A549 (cell line): Measurements from ENCODE around the gene ESYT2. TPM values are rescaled to one million over a fixed set of nuclear protein-coding genes. Genes with fewer than 3 reads are reported as not detected.

Experiments used
- ATAC-seq, 2 experiments: fragments of 200-7000 bp in 1 of 2; fragments of >200 bp in 1 of 2; cut with Nextera tagmentation in 1 of 2; cut with Tn5 transposase in 1 of 2; 3 replicates each; pipeline versions ENCODE4 v1.8.0 to v1.9.1; 2018 to 2020; ENCODE audit warnings: mild to moderate bottlenecking in 1 of 2, moderate library complexity in 1 of 2
- CTCF ChIA-PET: fragments of 300-600 bp; sonication (Branson Sonifier 250); formaldehyde crosslinking; extraction: SDS; loops from one replicate; lab custom pipeline; 2021; ENCODE audit warnings: antibody characterized with exemption, inconsistent platforms; lab: Yijun Ruan, JAX
- POLR2A ChIA-PET: fragments of 350-600 bp; formaldehyde crosslinking; extraction: SDS; loops from one replicate; lab custom pipeline; 2021; ENCODE audit warnings: antibody characterized with exemption, inconsistent platforms; lab: Yijun Ruan, JAX
- DNase-seq, 2 experiments: peaks; one replicate each; pipeline versions ENCODE4 v3.0.0 to v3.0.0-alpha.2; 2011 to 2016; ENCODE audit warnings: low read depth in 1 of 2, low spot score in 1 of 2
- FAIRE-seq: peaks from 2 replicates; lab custom pipeline; 2011; peaks lifted over from hg19 to GRCh38; lab: Jason Lieb, UNC
- H3K27ac ChIP-seq, 2 experiments: fragments of >200 bp; sonication (Bioruptor Twin); formaldehyde crosslinking; 3 replicates each; pipeline ENCODE4 v1.5.1; 2016 to 2017
- H3K4me1 ChIP-seq: fragments of >200 bp; sonication (Bioruptor Twin); formaldehyde crosslinking; 3 replicates; pipeline ENCODE4 v1.6.1; 2016
- H3K4me2 ChIP-seq: fragments of >200 bp; sonication (Bioruptor Twin); formaldehyde crosslinking; 3 replicates; pipeline ENCODE4 v1.6.1; 2016
- H3K4me3 ChIP-seq: fragments of >200 bp; sonication (Bioruptor Twin); formaldehyde crosslinking; 3 replicates; pipeline ENCODE4 v1.5.1; 2016
- H3K9me3 ChIP-seq: fragments of >200 bp; sonication (Bioruptor Twin); formaldehyde crosslinking; 3 replicates; pipeline ENCODE4 v1.6.1; 2016
- ATOH8 ChIP-seq: fragments of 250-450 bp; sonication (Bioruptor Pico); IDR thresholded peaks from 2 replicates; pipeline ENCODE4 v1.5.0; 2020; ENCODE audit warnings: low read depth, mild to moderate bottlenecking, moderate library complexity
- BHLHE40 ChIP-seq: IDR thresholded peaks from 2 replicates; pipeline ENCODE4 v1.6.1; 2012; ENCODE audit warnings: low read depth, low read length, inconsistent platforms
- CHD2 ChIP-seq: fragments of 150-350 bp; IDR thresholded peaks from 2 replicates; pipeline ENCODE4 v1.6.1; 2014; ENCODE audit warnings: low read length; ENCODE audit not compliant: partially characterized antibody
- E2F6 ChIP-seq: IDR thresholded peaks from 2 replicates; pipeline ENCODE4 v1.6.1; 2012; ENCODE audit warnings: low read depth, borderline replicate concordance
- EHMT2 ChIP-seq: fragments of 200-600 bp; sonication (generic); IDR thresholded peaks from 2 replicates; pipeline ENCODE4 v1.6.1; 2016; ENCODE audit warnings: antibody characterized with exemption, low read depth, mild to moderate bottlenecking, moderate library complexity
- FOSB ChIP-seq: fragments of 250-450 bp; sonication (Bioruptor Pico); IDR thresholded peaks from 2 replicates; pipeline ENCODE4 v1.5.0; 2020; ENCODE audit warnings: mild to moderate bottlenecking, moderate library complexity
- FOSL2 ChIP-seq, 2 experiments: fragments of 450-650 bp in 1 of 2; fragments of >200 bp in 1 of 2; sonication (Bioruptor Twin) in 1 of 2; formaldehyde crosslinking; IDR thresholded peaks; 2 replicates each; pipeline versions ENCODE4 v1.5.0 to v1.6.1; 2016 to 2020; ENCODE audit warnings: mild to moderate bottlenecking in 1 of 2, moderate library complexity in 1 of 2
- FOXS1 ChIP-seq: fragments of 250-450 bp; sonication (Bioruptor Pico); IDR thresholded peaks from 2 replicates; pipeline ENCODE4 v1.5.0; 2020; ENCODE audit warnings: mild to moderate bottlenecking, moderate library complexity
- GATA3 ChIP-seq: IDR thresholded peaks from 2 replicates; pipeline ENCODE4 v1.6.1; 2012; ENCODE audit warnings: borderline replicate concordance
- HES2 ChIP-seq: fragments of >200 bp; sonication (Bioruptor Twin); formaldehyde crosslinking; IDR thresholded peaks from 2 replicates; pipeline ENCODE4 v1.6.1; 2016
- HEYL ChIP-seq: fragments of 250-450 bp; sonication (Bioruptor Pico); IDR thresholded peaks from 2 replicates; pipeline ENCODE4 v1.8.0; 2021; ENCODE audit warnings: mild to moderate bottlenecking, moderate library complexity
- HMGXB4 ChIP-seq: fragments of 250-450 bp; sonication (Bioruptor Pico); IDR thresholded peaks from 2 replicates; pipeline ENCODE4 v1.5.0; 2021; ENCODE audit warnings: mild to moderate bottlenecking, moderate library complexity, borderline replicate concordance
- HOXA7 ChIP-seq: fragments of 250-450 bp; sonication (Bioruptor Pico); IDR thresholded peaks from 2 replicates; pipeline ENCODE4 v1.5.0; 2020; ENCODE audit warnings: mild to moderate bottlenecking, moderate library complexity
- HOXB5 ChIP-seq: fragments of 250-450 bp; sonication (Bioruptor Pico); IDR thresholded peaks from 2 replicates; pipeline ENCODE4 v1.5.0; 2020; ENCODE audit warnings: mild to moderate bottlenecking, moderate library complexity
- JUN ChIP-seq, 2 experiments: fragments of >200 bp; sonication (Bioruptor Twin); formaldehyde crosslinking; IDR thresholded peaks; 2 replicates in 1 of 2; 3 replicates in 1 of 2; pipeline ENCODE4 v1.6.1; 2016 to 2017
- JUNB ChIP-seq: fragments of >200 bp; sonication (Bioruptor Twin); formaldehyde crosslinking; IDR thresholded peaks from 2 replicates; pipeline ENCODE4 v1.6.1; 2016
- KDM1A ChIP-seq: fragments of 200-600 bp; sonication (generic); IDR thresholded peaks from 2 replicates; pipeline ENCODE4 v1.6.1; 2016; ENCODE audit warnings: low read depth, mild to moderate bottlenecking
- KDM5A ChIP-seq: fragments of 200-600 bp; sonication (generic); IDR thresholded peaks from 2 replicates; pipeline ENCODE4 v1.6.1; 2016; ENCODE audit warnings: antibody characterized with exemption, mild to moderate bottlenecking
- MAFK ChIP-seq: fragments of 450-650 bp; IDR thresholded peaks from 2 replicates; pipeline ENCODE4 v1.6.1; 2014; ENCODE audit not compliant: partially characterized antibody
- MAX ChIP-seq: IDR thresholded peaks from 2 replicates; pipeline ENCODE4 v1.6.1; 2012
- MAZ ChIP-seq: fragments of 150-350 bp; IDR thresholded peaks from 2 replicates; pipeline ENCODE4 v1.6.1; 2014; ENCODE audit warnings: antibody characterized with exemption, low read depth, low read length, borderline replicate concordance
- MYC ChIP-seq: IDR thresholded peaks from 2 replicates; pipeline ENCODE4 v1.6.1; 2012; ENCODE audit warnings: mild to moderate bottlenecking, inconsistent platforms, low read length, improper control_type of control experiment, borderline replicate concordance
- PBX3 ChIP-seq: IDR thresholded peaks from 2 replicates; pipeline ENCODE4 v1.6.1; 2012
- POLR2AphosphoS2 ChIP-seq: conservative IDR thresholded peaks from 2 replicates; pipeline ENCODE4 v1.6.1; 2012; ENCODE audit warnings: low read length, improper control_type of control experiment, inconsistent platforms
- RARB ChIP-seq: fragments of 250-450 bp; sonication (Bioruptor Pico); IDR thresholded peaks from 2 replicates; pipeline ENCODE4 v1.8.0; 2021; ENCODE audit warnings: mild to moderate bottlenecking, moderate library complexity
- RFX5 ChIP-seq: fragments of 450-650 bp; IDR thresholded peaks from 2 replicates; pipeline ENCODE4 v1.7.1; 2014; ENCODE audit warnings: antibody characterized with exemption, mild to moderate bottlenecking, moderate library complexity
- TP53 ChIP-seq: fragments of 250-450 bp; sonication (Bioruptor Pico); IDR thresholded peaks from 2 replicates; pipeline ENCODE4 v1.5.0; 2021; ENCODE audit warnings: mild to moderate bottlenecking, moderate library complexity
- ZSCAN20 ChIP-seq: fragments of 250-450 bp; sonication (Bioruptor Pico); IDR thresholded peaks from 2 replicates; pipeline ENCODE4 v1.8.0; 2022; ENCODE audit warnings: mild to moderate bottlenecking, moderate library complexity
- WGBS: methylation state at CpG from one replicate; pipeline ENCODE4 v1.1.6; 2017; ENCODE audit errors: missing lambda C conversion rate; 5-methylcytosine and 5-hydroxymethylcytosine counted together
- polyA plus RNA-seq, 4 experiments: library from polyadenylated mRNA; depleted of rRNA in 3 of 4; stranded (reverse); fragments of >200 nt; fragmentation: RNase III in 1 of 4; extraction: RNeasy Plus Mini Kit Qiagen cat#74134 plus additional on column Dnase treatment in 1 of 4; gene quantifications; 2 replicates in 3 of 4; 3 replicates in 1 of 4; pipeline ENCODE4 v1.2.3, GENCODE V29; 2011 to 2017

Gene ESYT2
- polyA plus RNA-seq, 2 of the 4 experiments (the other 2 are of a cell fraction): 45.8 to 77.0 TPM

- ATAC-seq: no peak
- POLR2A ChIA-PET: interaction anchor here (1.0 to 2.4 kb wide), 2 partner anchors 9 to 36 kb away, joined by 3 to 22 read pairs; partner anchors contain the start of gene ESYT2
Measured at GRCh38 chr7:158819571-158820203, 9.6 kb downstream of the ESYT2 start.

GRCh38 chr7:158818325-158819213, 10.7 kb downstream of the ESYT2 start:
- CTCF ChIA-PET: interaction anchor here (1.0 to 1.6 kb wide), 5 partner anchors 11 to 158 kb away, joined by 3 to 8 read pairs (median 4); partner anchors contain the start of gene ESYT2
- ATAC-seq (peak; percentile 90 to 92), DNase-seq (peak; percentile 89 to 98), FAIRE-seq (peak; percentile 28)
- H3K4me2 ChIP-seq: peak overlapping the region; percentile 99
- under 1% methylated on average over 12 of the region's 15 CpGs for WGBS
- peak overlapping the region; percentile 40 for H3K4me3 ChIP-seq
- POLR2A ChIA-PET: interaction anchor here (1.0 to 2.4 kb wide), 3 partner anchors 11 to 95 kb away, joined by 3 to 22 read pairs (median 3); partner anchors contain the start of gene ESYT2
- peaks cover 68% of the 10 kb centered on the region for H3K4me1 ChIP-seq
- H3K27ac ChIP-seq: peak overlapping the region; percentile 95 to 99
- H3K9me3 ChIP-seq: no peaks in the 10 kb centered on the region
- TF ChIP-seq BHLHE40: no peak; the same call in 1 of the 2 replicates
- TF ChIP-seq CHD2: peak; percentile 16
- TF ChIP-seq RFX5: no peak
- TF ChIP-seq JUNB: peak; percentile 50
- TF ChIP-seq POLR2AphosphoS2: no peak
- peak; percentile 72 for TF ChIP-seq FOSL2 (IDR thresholded peaks at IDR 0.05)
- peak; percentile 97 for TF ChIP-seq FOSL2 (CRISPR knock-in tag; IDR thresholded peaks at IDR 0.05)
- no peak for TF ChIP-seq HES2
- TF ChIP-seq ATOH8 (CRISPR knock-in tag): 0 out of 2 replicates have a peak, but pooled peaks have one; percentile 60
- TF ChIP-seq MAZ: no peak
- TF ChIP-seq MYC: peak; percentile 60; the same call in 1 of the 2 replicates
- peak; percentile 76; the same call in 1 of the 2 replicates for TF ChIP-seq HOXB5 (CRISPR knock-in tag)
- TF ChIP-seq GATA3: peak; percentile 82
- no peak for TF ChIP-seq ZSCAN20
- no peak for TF ChIP-seq RARB (CRISPR knock-in tag)
- no peak for TF ChIP-seq HEYL (CRISPR knock-in tag)

More at GRCh38 chr7:158819571-158820203, 9.6 kb downstream of the ESYT2 start:
- DNase-seq: no peak
- H3K27ac ChIP-seq: peak overlapping the region; percentile 87 to 99
- no peak for FAIRE-seq
- CTCF ChIA-PET: interaction anchor here (1.0 to 1.6 kb wide), 5 partner anchors 11 to 157 kb away, joined by 3 to 8 read pairs (median 4); no protein-coding TSS in a partner anchor
- H3K4me1 ChIP-seq: peaks cover 78% of the 10 kb centered on the region
- 26% methylated on average over 7 of the region's 7 CpGs for WGBS
- peak overlapping the region; percentile 40; the same call in 1 of the 3 replicates for H3K4me3 ChIP-seq
- peak overlapping the region; percentile 99 for H3K4me2 ChIP-seq
- TF ChIP-seq HOXA7 (CRISPR knock-in tag) (no peak), E2F6 (no peak), EHMT2 (no peak), TP53 (CRISPR knock-in tag) (no peak), PBX3 (no peak), KDM1A (no peak), CHD2 (no peak), HMGXB4 (CRISPR knock-in tag) (no peak), MAZ (no peak), FOXS1 (CRISPR knock-in tag) (no peak), MAX (no peak), JUN (IDR thresholded peaks at IDR 0.05) (no peak), GATA3 (no peak), RARB (CRISPR knock-in tag) (no peak), MAFK (no peak), KDM5A (no peak), FOSB (no peak)
- no peaks in the 10 kb centered on the region for H3K9me3 ChIP-seq
